HFFc6 (cell line): ENCODE measurements around the gene MYO15B. TPM values are rescaled to one million over a fixed set of nuclear protein-coding genes. Genes with fewer than 3 reads are reported as not detected.

Experiments used
- DNase-seq: peaks from one replicate; pipeline ENCODE4 v3.0.0-alpha.2; 2018
- H3K27ac Mint-ChIP-seq: 2 replicates; pipeline ENCODE4 v1.8.0; 2020; ENCODE audit warnings: mild to moderate bottlenecking, mixed read lengths
- H3K27me3 Mint-ChIP-seq: 2 replicates; pipeline ENCODE4 v1.8.0; 2021; ENCODE audit warnings: mild to moderate bottlenecking, moderate library complexity, mixed read lengths; ENCODE audit not compliant: insufficient read depth
- H3K36me3 Mint-ChIP-seq: 2 replicates; pipeline ENCODE4 v1.8.0; 2021; ENCODE audit warnings: low read depth, mixed read lengths
- H3K4me1 Mint-ChIP-seq: 2 replicates; pipeline ENCODE4 v1.8.0; 2020; ENCODE audit warnings: low read depth, mixed read lengths
- H3K4me3 Mint-ChIP-seq: 2 replicates; pipeline ENCODE4 v1.8.0; 2020; ENCODE audit warnings: mild to moderate bottlenecking, moderate library complexity, mixed read lengths
- H3K9me3 Mint-ChIP-seq: 2 replicates; pipeline ENCODE4 v1.8.0; 2020; ENCODE audit warnings: mild to moderate bottlenecking, mixed read lengths
- CTCF ChIP-seq: fragments of 200-600 bp; sonication (generic); IDR thresholded peaks from 2 replicates; pipeline ENCODE4 v1.5.0; 2021; ENCODE audit warnings: antibody characterized with exemption, mild to moderate bottlenecking
- total RNA-seq, 6 experiments: library from RNA; stranded (reverse); fragmentation: NEBNext Ultra II Directional; extraction: Animal tissue kit (Norgen Biotek cat#: 25700); gene quantifications; 2 replicates in 1 of 6; 3 replicates in 5 of 6; pipeline ENCODE4 v1.2.3, GENCODE V29; 2021

The MYO15B gene
- total RNA-seq, 6 experiments from 2014 or later: 0.25 to 0.74 (median 0.41) TPM; not detected in 2

DNA sequence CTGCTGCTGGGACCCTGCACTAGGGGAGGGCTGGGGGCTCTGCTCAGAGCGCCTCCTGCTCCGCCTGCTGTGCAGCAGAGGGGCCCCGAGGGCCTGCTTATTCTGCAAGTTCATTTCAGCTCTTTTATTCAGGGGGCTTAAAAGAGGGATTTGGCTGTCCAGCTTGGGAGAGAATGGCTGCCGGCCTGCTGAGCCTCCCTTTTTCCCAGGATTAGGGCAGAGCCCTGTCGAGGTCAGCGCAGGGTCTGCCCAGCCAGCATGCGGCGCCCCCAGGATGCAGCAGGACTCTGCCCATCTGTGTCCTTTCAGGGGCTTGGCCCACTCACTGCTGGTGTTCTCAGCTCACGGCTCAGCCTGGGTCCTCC lies 46.8 kb downstream of the MYO15B start:
- no peaks in the 10 kb centered on the region for H3K9me3 Mint-ChIP-seq
- no peak for DNase-seq
- peaks cover 16% of the 10 kb centered on the region for H3K4me1 Mint-ChIP-seq
- H3K27ac Mint-ChIP-seq: peak overlapping the region; percentile 89
- no peaks in the 10 kb centered on the region for H3K36me3 Mint-ChIP-seq
- no peak overlapping the region for H3K4me3 Mint-ChIP-seq
- H3K27me3 Mint-ChIP-seq: peaks cover 5% of the 10 kb centered on the region
- TF ChIP-seq CTCF: no peak

- Mint-ChIP-seq H3K4me3 (no peak overlapping the region), H3K27me3 (peaks cover 5% of the 10 kb centered on the region)
Measured at GRCh38 chr17:75634754-75635609, 47.4 kb downstream of the MYO15B start.

GRCh38 chr17:75635610-75636202 lies 48.1 kb downstream of the MYO15B start:
- H3K27ac Mint-ChIP-seq: no peak overlapping the region
- H3K4me3 Mint-ChIP-seq: no peak overlapping the region
- peaks cover 16% of the 10 kb centered on the region for H3K4me1 Mint-ChIP-seq
- no peaks in the 10 kb centered on the region for H3K36me3 Mint-ChIP-seq
- H3K9me3 Mint-ChIP-seq: no peaks in the 10 kb centered on the region
- H3K27me3 Mint-ChIP-seq: peaks cover 5% of the 10 kb centered on the region
- no peak for TF ChIP-seq CTCF
- no peak for DNase-seq

More at GRCh38 chr17:75634754-75635609, 47.4 kb downstream of the MYO15B start:
- Mint-ChIP-seq H3K36me3 (no peaks in the 10 kb centered on the region), H3K4me1 (peaks cover 16% of the 10 kb centered on the region), H3K9me3 (no peaks in the 10 kb centered on the region), H3K27ac (peak overlapping the region; percentile 89)
- no peak for TF ChIP-seq CTCF
- DNase-seq: no peak

DNA sequence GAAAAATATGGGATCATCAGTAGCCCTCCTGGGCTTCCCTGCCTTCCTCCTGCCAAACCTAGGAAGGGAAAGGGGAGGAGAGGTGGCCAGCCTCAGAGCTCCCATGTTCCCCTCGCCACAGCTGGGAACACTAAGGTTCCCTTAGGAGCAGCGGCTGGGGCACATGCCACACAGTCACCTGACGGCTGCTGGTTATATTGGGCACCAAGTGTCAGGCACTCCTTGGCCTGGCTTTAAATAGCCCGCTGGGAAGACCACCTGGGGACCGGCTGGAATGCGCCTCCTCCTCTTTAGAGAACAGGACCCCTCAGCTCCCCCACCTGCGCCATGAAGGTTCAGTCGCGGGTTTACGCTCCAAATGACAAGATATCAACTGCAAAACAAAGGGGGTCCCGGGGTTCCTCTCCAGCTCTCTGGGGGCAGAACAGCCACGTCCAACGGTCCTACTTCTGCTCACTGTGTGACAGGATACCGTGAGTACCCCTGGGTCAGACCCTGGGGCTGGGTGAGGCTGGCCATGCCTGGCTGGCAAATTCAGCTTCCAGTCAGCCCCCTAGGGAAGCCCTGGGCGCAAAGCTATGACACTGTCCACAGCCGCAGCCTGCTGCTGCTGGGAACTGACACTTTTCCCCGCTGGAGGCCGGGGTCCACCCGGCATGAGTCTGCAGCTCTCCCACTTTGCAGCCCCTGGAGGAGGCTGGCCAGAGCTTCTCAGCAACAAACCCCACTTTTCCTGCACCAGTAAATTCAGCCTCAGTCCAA lies 49.0 kb downstream of the MYO15B start:
- Mint-ChIP-seq H3K9me3 (no peaks in the 10 kb centered on the region), H3K4me3 (no peak overlapping the region), H3K27me3 (peaks cover 5% of the 10 kb centered on the region), H3K36me3 (no peaks in the 10 kb centered on the region), H3K4me1 (peaks cover 16% of the 10 kb centered on the region), H3K27ac (no peak overlapping the region)
- no peak for TF ChIP-seq CTCF
- DNase-seq: no peak

DNA sequence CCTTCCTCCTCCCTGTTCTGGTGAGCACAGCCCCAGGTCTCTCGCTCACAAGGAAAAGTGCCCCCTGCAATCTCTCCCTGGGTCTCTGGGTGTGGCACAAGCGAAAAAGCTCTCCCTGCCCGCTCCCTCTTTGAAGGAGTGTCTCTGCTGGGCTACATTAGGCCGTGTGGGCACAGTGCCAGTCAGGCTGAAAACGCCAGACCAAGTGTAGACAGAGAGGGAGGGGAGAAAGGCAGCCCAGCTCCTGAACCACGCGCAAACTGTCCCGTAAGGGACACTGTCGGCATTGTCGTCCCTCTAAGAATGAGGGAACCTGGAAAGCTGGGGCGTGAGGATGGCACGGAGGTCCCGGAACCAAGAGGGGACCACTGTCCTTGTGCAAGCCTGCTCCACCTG lies 49.5 kb downstream of the MYO15B start:
- H3K36me3 Mint-ChIP-seq: no peaks in the 10 kb centered on the region
- no peak for TF ChIP-seq CTCF
- H3K27ac Mint-ChIP-seq: no peak overlapping the region
- H3K4me3 Mint-ChIP-seq: no peak overlapping the region
- no peaks in the 10 kb centered on the region for H3K9me3 Mint-ChIP-seq
- no peak for DNase-seq
- H3K27me3 Mint-ChIP-seq: peaks cover 5% of the 10 kb centered on the region
- H3K4me1 Mint-ChIP-seq: peaks cover 16% of the 10 kb centered on the region
